ENCODE data around the gene DDAH1.

Gene DDAH1

DNA sequence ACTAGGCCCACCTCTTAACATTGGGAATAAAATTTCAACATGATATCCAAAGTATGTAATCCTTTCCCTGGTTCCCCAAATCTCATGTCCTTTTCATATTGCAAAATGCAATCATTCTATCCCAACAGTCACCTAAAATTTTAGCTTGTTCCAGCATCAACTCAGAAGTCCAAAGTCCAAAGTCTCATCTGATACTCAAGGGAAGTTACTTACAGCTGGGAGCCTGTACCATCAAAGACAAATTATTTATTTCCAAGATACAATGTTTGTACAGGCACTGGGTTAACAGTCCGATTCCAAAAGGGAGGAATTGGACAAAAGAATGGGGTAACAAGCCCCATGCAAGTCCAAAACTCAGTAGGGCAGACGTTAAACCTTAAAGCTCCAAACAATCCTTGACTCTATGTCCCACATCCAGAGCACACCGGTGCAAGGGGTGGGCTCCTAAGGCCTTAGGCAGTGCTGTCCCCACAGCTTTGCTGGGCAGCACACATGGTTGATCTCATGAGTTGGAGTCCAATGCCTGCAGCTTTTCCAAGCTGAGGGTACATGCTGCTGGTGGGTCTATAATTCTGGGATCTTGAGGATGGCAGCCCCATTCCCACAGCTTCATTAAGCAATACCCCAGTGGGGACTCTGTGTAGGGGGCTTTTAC, 78.8 kb downstream of the DDAH1 start:
- no peak for DNase-seq

DNA sequence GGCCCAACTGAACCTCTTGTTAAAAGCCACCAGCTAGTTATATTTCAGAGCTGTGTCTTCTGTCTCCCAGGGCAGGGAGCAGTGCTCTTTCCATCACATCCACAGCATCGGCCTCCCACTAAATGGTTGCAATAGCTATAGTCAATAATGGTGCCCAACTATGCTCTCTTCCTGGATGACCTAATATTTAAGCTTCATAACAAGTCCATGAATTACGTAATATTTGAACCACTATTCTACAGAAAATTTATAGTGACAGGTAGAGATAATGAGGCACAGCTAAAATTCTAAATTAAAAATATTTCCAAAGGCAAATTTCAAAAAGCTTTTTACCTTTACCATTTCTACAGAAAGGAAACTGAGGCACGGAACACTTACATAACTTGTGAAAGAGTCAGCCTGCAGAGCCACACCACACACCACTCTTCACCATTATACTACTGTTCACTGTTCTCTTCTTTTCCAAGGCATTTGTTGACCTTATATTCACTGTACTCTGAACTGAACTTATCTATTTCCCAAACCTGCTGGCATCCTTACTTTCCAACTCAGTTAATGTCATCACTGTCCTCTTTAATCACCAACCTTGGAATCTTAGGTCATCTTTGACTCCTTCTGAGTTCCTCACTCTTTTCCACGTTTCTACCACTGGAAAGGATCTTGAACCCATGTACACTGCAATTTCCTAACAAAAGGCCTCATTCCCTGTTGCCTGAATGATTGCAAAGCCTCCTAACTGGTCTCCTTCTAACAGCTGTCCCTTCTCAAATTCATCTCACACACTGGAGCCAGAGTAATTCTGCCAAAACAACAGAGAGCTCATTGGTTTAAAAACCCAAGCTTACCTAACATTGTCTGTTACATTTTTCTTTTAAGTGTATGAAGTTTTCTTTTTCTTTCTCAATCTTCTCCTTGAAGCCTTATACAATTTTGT, 85.5 kb downstream of the DDAH1 start:
- DNase-seq = no peak

DNA sequence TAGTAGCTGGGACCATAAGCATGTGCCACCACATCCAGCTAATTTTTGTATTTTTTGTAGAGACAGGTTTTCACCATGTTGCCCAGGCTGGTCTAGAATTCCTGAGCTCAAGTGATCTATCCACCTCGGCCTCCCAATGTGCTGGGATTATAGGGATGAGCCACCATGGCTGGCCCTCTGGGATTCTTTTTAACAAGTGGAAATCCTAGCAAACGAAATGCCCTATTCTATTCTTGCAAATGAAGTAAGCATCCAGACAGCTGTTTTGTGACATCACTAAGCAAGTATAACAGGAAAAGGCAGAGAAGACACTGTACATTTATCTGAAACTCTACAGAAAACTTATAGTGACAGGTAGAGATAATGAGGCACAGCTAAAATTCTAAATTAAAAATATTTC, 86.4 kb downstream of the DDAH1 start:
- DNase-seq = no peak

DNA sequence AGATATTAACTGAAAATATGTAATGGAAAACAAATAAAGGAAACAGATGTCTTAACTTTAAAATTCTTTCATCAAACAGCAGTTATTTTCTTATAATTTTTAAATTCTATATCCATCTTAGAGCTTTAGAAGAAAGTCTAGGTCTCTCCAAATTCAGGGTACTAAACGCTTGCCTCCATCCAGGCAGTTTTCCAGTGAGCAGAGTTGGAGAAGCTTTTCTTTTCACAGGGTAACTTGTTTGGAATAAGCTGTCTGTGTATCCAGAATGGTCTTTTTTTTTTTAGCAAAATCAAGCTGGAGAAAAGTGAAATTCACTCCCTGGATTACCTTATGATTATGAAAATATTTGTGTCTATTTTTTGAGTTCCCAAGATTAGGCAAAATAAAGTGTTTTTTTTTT, 88.6 kb downstream of the DDAH1 start:
- no peak for DNase-seq

DNA sequence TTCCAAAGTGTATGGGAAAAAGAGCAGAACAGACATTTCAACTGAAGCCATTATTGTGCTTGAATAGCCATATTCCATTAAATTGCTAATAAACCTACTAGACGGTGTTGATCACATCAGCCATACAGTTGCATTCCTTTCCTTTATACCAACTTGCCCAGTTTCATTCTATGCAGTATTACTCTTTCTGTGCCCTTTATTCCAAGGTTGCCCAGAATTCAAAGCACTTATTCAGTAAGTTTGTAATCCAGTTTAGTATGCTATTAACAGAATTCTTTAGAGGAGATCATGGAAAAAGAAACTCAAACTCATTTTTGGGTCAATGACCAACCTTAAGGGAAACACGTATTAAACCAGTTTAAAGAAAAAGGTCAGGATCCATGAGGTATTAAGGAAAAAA, 89.5 kb downstream of the DDAH1 start:
- no peak for DNase-seq

DNA sequence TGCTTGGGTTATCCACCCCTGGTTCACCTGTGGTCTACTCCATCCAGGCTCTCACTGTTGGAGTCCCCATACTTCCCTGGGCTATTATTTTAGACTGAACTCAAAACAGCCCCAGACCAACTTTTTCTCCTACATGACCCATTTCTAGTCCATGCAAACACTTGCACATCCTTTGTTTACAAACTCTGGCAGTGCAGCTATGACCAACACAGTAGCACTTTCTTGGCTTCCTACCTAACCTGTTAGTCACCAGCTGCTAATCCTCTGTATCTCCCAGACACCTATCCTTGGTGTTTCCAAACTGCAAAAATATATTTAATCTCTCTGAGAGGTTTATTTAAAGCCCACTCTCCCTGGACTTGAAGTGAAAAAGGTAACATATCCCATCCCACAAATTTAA, 90.8 kb downstream of the DDAH1 start:
- no peak for DNase-seq

DNA sequence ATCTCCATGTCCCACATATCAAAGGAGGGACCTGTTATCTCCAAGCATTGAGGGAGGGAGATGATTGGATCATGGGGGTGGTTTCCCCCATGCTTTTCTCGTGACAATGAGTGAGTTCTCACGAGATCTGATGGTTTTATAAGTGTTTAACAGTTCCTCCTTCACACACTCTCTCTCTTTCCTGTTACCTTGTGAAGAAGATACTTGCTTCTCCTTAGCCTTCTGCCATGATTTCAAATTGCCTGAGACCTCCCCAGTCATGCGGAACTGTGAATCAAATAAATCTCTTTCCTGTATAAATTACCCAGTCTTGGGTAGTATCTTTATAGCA, 91.6 kb downstream of the DDAH1 start:
- no peak for DNase-seq

DNA sequence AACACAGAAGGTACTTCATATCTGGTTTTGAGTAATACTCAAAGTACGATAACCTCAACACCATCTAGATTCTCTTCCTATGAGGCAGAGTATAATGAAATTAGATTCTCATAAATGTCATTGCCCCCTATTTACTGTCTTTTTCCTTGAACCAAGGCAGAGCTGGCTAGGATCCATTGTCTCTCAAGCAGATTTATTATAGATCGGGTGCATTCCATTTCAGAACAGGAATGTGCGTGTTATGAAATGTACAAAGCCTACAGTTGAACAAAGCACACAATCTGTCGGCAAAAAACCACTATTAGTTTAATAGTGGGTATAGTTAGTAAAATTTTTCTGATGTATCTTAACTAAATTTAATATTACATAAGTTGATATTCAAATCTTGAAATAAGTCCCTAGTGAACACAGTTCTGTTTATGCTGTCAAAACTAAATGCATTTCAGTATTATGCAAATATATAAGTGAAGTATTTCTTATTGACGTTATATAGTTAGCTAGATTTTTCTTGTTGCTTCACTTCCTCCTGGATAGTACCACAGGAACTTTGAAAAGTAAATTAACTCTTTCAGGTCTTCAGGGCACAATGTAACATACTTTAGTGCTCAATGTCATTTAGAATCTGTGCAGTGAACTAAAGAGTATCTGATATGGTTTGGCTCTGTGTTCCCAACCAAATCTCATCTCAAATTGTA, 92.1 kb downstream of the DDAH1 start:
- no peak for DNase-seq

DNA sequence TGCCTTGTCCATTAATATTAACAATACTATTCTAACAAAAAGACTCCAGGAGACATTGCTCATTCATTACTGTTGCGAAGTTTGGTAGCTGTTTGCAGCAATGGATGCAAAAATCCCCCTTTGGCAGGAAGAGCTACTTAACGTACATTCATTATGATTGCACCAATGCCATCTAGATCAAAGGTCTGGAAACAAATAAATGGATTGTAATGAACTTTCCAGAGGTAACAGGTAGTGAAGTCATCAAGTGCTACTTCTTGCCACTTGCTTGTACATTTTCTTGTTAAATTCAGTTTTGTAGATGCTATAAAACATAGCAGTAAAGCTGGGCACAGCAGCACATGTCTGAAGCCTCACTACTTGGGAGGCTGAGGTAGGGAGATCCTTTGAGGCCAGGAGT, 93.9 kb downstream of the DDAH1 start:
- no peak for DNase-seq

DNA sequence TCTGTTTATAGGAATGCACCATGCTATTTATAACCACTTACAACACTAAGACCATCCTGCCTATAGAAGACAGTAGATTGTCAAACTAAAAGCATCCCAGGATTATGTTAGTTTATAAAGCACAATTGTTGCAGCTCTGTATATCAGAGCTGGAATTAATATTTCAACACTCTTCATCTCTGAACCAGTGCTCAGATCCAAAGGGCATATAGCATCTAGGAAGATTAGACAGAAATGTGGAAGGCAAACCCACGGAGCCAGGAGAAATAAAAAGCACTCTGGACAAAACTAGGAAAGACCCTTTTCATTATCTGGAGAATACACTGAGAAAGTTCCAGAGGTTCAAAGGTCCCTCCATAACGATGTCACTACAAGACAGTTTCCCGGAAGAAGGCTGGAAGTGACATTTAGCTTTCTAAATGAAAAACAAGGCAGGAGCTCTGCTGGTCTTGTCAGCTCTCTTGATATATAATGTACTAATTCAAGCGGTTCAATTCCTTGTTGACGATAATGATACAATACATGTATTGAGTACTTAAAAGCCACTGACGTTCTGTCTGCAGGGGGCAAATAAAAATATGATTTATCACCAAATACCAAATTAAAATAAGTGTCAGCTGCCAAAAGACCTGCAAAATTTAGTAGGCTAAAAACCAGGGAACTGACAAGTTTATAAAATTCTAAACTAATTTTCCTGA, 96.7 kb downstream of the DDAH1 start:
- DNase-seq = no peak

DNA sequence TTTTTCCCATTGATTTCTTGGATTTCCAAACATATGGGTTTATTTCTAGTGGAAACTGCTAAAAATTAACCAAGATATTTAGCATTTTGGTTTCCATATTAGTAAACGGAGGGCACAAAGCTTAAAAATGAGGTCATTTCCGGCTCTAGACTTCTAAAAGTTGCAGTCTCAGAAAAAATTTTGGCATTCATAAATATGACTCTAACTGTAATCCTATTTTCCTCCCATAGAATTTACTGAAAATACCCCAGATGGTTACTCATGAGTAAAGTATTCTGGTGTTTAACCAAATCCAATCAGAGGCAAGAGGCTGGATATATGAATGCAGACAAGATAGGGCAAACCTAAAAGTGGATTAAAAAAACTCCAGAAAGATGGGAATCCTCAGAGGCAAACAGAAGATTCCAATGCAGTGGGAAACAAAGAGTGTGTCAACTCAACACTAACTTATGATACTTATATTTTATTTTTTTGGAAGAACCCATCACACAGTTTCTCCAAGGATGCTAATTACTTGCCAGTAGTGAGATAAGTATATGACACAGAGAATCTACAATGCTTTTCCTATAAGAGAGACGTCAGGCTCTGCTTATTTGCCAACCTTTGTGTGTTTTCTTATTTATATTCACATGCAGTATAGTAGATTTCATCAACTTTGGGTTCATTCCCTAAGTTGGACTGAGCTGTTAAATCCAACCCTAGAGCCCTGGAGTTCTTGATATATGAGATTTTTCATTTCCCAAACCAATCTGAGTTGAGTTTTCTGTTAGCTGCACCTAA, 98.4 kb downstream of the DDAH1 start:
- DNase-seq = no peak

DNA sequence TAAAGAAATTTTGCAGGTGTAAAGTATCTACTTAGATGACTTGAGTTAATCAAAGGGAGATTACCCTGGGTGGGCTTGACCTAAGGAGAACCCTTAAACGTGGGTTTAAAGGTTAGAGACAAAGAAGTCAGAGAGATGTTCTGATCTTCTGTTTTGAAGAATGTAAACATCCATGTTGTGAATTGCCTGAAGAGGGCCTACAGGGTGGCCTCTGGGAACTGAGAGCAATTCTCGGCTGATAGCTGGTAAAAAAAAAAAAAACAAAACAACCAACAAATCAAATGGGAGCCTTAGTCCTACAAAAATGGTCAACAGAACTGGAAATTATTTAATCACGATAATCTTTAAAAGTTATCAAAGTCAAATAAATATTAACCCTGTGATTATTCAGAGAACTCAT, 99.1 kb downstream of the DDAH1 start:
- DNase-seq = no peak

DNA sequence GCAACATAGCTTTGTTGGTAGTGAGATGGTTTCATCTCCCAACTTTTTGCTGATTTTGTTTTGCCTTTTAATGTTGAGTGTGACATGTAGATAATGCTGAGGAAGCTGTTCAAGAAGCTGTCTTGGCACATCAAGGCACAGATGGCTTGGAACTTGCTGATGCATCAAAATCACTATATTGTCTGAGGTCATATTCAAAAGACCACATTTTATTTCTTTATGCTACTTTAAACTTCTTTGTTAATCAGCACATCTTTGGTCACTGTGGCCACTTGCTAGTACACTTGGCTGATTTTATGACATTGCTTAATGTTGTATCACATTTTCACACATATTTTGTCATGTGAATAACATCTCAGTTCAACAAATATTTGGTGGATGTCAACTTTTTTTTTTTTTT, 101.4 kb downstream of the DDAH1 start:
- DNase-seq = no peak

DNA sequence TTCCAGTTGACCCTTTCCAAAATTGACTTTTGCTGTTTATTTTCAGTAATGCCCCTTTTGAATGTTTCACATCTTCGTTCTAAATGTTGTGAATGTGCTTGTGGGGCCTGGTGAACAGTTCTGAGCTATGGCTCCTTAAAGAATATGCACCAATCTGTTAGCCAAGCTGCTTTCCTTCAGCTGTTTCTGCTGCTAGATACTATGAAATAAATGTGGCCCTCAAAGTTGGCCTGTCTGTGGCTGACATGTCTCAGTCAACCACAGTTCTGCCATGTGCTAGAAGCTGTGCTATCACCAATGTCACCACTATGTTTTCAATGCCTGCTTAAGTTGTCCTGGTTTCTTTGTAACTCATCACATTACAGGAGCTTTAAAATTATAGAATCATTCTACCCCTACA, 101.9 kb downstream of the DDAH1 start:
- DNase-seq = no peak

DNA sequence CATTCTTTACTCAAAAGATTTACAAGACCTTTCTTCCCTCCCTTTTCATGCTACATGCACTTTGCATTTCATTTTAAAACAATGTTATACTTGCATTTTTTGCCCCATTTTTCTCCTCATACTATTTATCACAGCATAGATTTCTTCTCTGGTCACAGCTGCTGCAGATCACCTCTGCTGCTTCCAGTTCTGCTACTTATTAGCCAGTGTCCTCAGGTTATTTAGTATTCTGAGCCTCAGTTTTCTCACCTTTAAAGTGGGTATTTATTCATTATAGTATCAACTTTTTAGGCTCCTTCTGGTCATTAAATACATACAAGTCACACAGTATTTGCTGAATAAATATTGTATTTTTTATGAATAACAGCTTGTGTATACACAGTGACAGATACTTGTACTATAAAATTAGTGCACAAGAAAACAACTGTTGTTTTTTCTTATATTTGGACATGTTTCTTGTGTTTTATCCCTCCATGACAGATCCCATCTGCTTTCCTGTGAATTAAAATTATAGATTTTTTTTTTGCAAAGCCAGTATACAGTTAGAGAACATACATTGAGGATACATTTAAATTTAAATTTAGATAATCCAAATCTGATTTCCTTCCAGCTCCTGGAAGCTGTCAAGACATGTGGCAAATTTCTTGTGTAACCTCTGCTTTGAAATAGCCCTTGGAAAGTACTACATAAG, 103.2 kb downstream of the DDAH1 start:
- DNase-seq = no peak

DNA sequence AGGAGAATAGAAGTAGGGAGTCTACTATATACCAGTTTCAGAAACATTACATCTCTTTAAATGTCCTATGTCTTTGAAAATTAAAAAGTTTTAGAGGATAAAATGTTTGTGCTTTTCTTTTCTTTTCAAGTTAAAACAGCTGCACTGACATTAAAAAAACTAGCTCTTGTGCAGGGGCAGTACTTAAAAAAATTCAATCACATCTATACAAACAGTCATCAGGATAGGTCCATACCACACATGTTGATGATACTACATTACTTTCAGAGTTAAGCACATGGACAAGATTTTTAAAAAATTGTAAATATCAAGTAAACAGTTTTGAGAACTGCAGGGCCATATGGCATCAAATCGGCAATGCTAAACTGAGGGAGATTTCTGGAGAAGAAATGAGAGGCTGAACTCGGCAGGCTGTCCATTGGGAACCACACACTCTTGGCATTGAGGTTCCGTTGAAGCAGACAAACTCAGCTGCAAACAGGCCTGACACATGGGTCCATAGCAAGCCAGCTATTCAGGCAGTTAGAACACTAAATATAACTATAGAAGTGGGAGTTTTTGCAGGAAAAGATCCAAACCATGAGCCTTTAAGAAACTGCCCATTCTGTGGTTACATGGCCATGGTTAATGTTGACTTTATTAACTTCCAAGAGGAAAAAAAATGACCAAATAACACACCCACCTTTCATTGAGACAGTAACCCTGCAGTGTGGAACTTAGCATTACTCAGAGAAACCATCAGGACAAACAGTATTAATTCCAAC, 104.0 kb downstream of the DDAH1 start:
- DNase-seq = no peak

DNA sequence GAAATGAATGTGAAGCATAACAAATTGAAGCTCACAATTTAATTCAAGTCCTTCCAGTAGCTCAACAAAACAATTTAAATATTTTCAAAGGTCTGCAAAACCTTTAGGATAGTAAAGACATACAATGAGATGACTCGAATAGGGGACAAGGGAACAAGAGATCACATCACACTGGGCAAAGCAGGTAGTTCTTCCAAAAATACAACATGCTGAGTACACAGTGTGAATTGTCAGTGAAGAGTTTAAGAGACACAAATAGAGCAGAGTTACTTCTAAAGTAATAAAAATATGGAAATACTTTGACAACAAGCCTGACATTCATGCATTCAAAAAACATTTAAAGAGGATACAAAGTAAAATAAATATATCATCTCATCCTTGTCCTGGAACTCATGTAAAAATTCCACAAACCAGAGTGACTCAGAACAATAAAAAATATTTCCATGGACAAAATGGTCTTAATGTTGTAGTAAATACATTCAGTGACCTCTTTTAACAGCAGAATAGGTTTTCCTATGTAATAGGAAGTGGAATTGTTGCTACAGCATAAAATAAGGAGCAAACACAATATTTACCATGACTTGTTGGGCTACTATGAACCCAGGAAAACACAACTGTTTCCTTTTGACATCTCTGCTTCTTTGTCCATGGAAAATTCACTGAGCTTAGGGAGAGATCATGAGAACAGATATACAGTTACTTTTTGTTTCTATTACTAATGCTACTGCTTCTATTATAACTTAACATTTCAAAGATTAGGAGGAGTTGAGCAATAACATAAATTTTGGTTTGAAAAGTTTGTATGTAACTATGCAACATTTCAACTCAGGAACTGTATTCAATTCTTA, 104.9 kb downstream of the DDAH1 start:
- DNase-seq = no peak

DNA sequence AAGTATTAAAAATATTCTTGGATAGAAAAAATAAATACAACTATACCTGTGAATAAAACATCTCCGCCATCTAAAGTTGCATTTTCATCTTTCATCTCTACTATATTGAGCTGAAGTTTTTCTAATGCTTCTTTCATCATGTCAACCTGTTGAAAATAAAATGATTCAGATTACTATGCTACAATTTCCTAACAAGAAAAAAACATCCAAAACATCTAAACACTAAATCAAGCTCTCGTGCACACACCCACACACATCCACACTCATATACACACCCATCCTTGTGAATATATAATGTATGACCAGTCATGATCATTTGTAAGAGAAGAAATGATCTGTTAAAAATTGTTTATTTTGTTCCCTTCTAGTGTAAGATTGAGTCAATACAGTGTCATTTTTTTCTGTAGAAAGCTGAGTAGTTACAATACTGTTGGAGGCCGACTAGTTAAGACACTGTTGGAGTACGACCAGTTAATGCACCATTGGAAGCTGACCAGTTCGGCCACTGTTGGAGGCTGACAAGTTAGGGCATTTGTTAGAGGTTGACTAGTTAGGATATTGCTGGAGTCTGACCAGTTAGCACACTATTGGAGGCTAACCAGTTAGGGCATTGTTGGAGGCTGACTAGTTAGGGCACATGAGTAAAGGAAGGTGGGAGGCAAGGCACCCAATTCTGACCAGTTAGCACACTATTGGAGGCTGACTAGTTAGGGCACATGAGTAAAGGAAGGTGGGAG, 106.1 kb downstream of the DDAH1 start:
- DNase-seq = no peak

DNA sequence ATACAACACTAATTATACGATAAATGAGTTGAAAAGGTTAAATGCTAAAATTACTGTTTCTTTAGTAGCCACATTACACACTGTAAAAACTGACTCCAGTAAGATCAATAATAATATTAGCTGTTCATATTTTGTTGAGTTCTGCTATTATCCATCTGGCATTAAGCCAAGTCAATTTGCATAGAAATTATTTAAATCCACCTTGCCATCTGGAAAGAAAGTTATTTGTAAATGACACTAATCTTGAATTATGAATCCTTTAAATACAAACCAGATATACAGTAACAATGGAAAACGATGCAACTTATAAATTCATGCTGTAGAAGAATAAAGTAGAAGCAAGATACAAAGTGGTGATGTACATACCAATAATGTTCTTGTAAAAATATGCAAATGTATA, 107.1 kb downstream of the DDAH1 start:
- DNase-seq = no peak

Measured in activated CD4-positive, alpha-beta T cell treated with anti-CD3 and anti-CD28 coated beads, Interleukin-2, amount 50 U/mL, for 48 hours (primary cell).